ENCODE results near the gene N4BP3.

DNA sequence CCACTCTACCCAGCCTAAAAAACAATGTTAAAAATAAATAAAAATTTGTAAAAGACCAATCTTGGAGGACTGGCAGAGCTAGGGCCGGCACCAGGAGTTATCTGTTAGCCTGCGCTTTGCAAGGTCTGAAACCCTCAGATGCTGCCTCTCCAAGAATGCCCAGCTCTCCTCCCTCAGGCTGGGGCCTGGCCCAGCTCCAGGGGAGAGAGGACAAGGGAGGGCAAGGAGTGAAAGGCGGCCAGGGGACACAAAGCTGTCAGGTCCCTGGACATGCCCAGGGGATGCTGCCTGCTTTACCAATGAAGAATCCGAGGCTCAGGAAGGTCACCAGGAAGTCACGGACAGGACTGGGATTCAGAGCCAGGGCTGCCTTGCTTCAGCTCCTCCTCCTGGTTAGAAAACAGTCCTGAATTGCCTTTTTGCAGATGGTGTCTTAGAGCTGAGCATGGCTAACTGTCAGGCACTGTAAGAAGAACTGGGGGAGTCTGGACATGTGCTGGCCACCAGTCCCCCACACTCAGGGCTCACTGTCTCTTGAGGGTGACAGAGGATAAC, 5.5 kb upstream of the N4BP3 start:
- no peak for TF ChIP-seq CTCF (IDR thresholded peaks at IDR 0.05)
- no peak for TF ChIP-seq POLR2A (IDR thresholded peaks at IDR 0.05)
